SK-N-SH (cell line): ENCODE data around the gene HSDL1. TPM values are rescaled to one million over a fixed set of nuclear protein-coding genes. Genes with fewer than 3 reads are reported as not detected.

Experiments used
- CTCF ChIA-PET: fragments of 300-600, 350-600 bp; formaldehyde crosslinking; extraction: SDS; loops from one replicate; lab custom pipeline; 2021; lab: Yijun Ruan, JAX
- POLR2A ChIA-PET: fragments of 350-600 bp; sonication (Branson Sonifier 250); formaldehyde crosslinking; extraction: SDS; loops from one replicate; lab custom pipeline; 2020; ENCODE audit warnings: antibody characterized with exemption, inconsistent platforms; lab: Yijun Ruan, JAX
- DNase-seq: peaks from one replicate; pipeline ENCODE4 v3.0.0; 2012
- H2AFZ ChIP-seq: fragments of 200-600 bp; sonication (generic); 2 replicates; pipeline ENCODE4 v1.8.1; 2016; ENCODE audit warnings: antibody characterized with exemption, mild to moderate bottlenecking, low read depth
- H3F3A ChIP-seq: fragments of 200-600 bp; sonication (generic); replicated peaks from 2 replicates; pipeline ENCODE3; 2016; ENCODE audit warnings: antibody characterized with exemption, mild to moderate bottlenecking; ENCODE audit not compliant: insufficient read depth
- H3K27ac ChIP-seq, 2 experiments: fragments of 200-500 bp in 1 of 2; fragments of 200-600 bp in 1 of 2; sonication (Bioruptor generic) in 1 of 2; sonication (generic), shearing (Covaris generic) in 1 of 2; 2 replicates each; pipeline versions ENCODE4 v1.5.1 to v1.6.1; 2014 to 2016; ENCODE audit warnings: low read depth in 2 of 2, inconsistent platforms in 1 of 2, low read length in 1 of 2, mild to moderate bottlenecking in 1 of 2, mixed read lengths in 1 of 2
- H3K27me3 ChIP-seq: fragments of 200-600 bp; sonication (generic), shearing (Covaris generic); 2 replicates; pipeline ENCODE4 v1.6.1; 2016; ENCODE audit warnings: mixed run types; ENCODE audit not compliant: insufficient read depth
- H3K36me3 ChIP-seq, 2 experiments: fragments of 200-500 bp in 1 of 2; fragments of 200-600 bp in 1 of 2; sonication (Bioruptor generic) in 1 of 2; sonication (generic) in 1 of 2; replicated peaks in 1 of 2; 2 replicates each; pipeline versions ENCODE3 to v1.5.1; 2014 to 2016; ENCODE audit warnings: low read length in 1 of 2, mild to moderate bottlenecking in 1 of 2; ENCODE audit not compliant: insufficient read depth in 2 of 2, control insufficient read depth in 1 of 2
- H3K4me1 ChIP-seq, 2 experiments: fragments of 200-500 bp in 1 of 2; fragments of 200-600 bp in 1 of 2; sonication (Bioruptor generic) in 1 of 2; sonication (generic), shearing (Covaris generic) in 1 of 2; 2 replicates each; pipeline versions ENCODE4 v1.5.1 to v1.6.1; 2014 to 2016; ENCODE audit warnings: low read depth in 1 of 2, low read length in 1 of 2, mixed run types in 1 of 2; ENCODE audit not compliant: insufficient read depth in 2 of 2, control insufficient read depth in 1 of 2
- H3K4me2 ChIP-seq: fragments of 200-600 bp; sonication (generic), shearing (Covaris generic); 2 replicates; pipeline ENCODE4 v1.6.1; 2017; ENCODE audit warnings: mixed run types
- H3K4me3 ChIP-seq, 2 experiments: fragments of 200-500 bp in 1 of 2; fragments of 200-600 bp in 1 of 2; sonication (Bioruptor generic) in 1 of 2; sonication (generic), shearing (Covaris generic) in 1 of 2; 2 replicates each; pipeline versions ENCODE4 v1.5.1 to v1.8.1; 2014 to 2016; ENCODE audit warnings: low read depth in 2 of 2, inconsistent platforms in 1 of 2, low read length in 1 of 2, mild to moderate bottlenecking in 1 of 2, mixed read lengths in 1 of 2, moderate library complexity in 1 of 2
- H3K79me2 ChIP-seq: fragments of 200-600 bp; sonication (generic); 2 replicates; pipeline ENCODE4 v1.8.1; 2017; ENCODE audit warnings: mild to moderate bottlenecking; ENCODE audit not compliant: insufficient read depth
- H3K9ac ChIP-seq: fragments of 200-600 bp; sonication (generic); 2 replicates; pipeline ENCODE4 v1.6.1; 2017; ENCODE audit warnings: mixed run types
- H3K9me2 ChIP-seq: fragments of 200-600 bp; sonication (generic); 2 replicates; pipeline ENCODE4 v1.6.1; 2017; ENCODE audit warnings: mixed run types
- H3K9me3 ChIP-seq: fragments of 200-600 bp; sonication (generic); 2 replicates; pipeline ENCODE4 v1.6.1; 2017; ENCODE audit warnings: mixed run types, mild to moderate bottlenecking, moderate library complexity
- H4K20me1 ChIP-seq: fragments of 200-600 bp; sonication (generic); 2 replicates; pipeline ENCODE4 v1.6.1; 2017; ENCODE audit warnings: mild to moderate bottlenecking, mixed run types; ENCODE audit not compliant: insufficient read depth
- CTCF ChIP-seq: fragments of 200-600 bp; sonication (generic); IDR thresholded peaks from 2 replicates; pipeline ENCODE4 v1.6.1; 2017; ENCODE audit warnings: antibody characterized with exemption, mild to moderate bottlenecking, moderate library complexity
- GABPA ChIP-seq: IDR thresholded peaks from 2 replicates; pipeline ENCODE4 v1.4.0; 2012; ENCODE audit warnings: low read depth, mild to moderate bottlenecking
- NRF1 ChIP-seq: IDR thresholded peaks from 2 replicates; pipeline ENCODE4 v1.6.1; 2012; ENCODE audit warnings: low read depth, mild to moderate bottlenecking, low read length
- RXRA ChIP-seq: IDR thresholded peaks from 2 replicates; pipeline ENCODE4 v1.4.0; 2012; ENCODE audit warnings: low read depth, mild to moderate bottlenecking, borderline replicate concordance
- USF2 ChIP-seq: fragments of 150-350 bp; IDR thresholded peaks from 2 replicates; pipeline ENCODE4 v1.6.1; 2017; ENCODE audit warnings: antibody characterized with exemption, low read length, low read depth, borderline replicate concordance
- YY1 ChIP-seq: IDR thresholded peaks from 2 replicates; pipeline ENCODE4 v1.4.0; 2012; ENCODE audit warnings: low read depth, mild to moderate bottlenecking
- WGBS: methylation state at CpG from one replicate; pipeline ENCODE4 v1.1.6; 2017; ENCODE audit warnings: low lambda C conversion rate; 5-methylcytosine and 5-hydroxymethylcytosine counted together
- polyA plus RNA-seq, 3 experiments: library from polyadenylated mRNA; depleted of rRNA; stranded (reverse); fragments of >200 nt; gene quantifications; 2 replicates each; pipeline ENCODE4 v1.2.3, GENCODE V29; 2012
- TF ChIP-seq, protein P1 (sequence below): IDR thresholded peaks from 2 replicates; pipeline ENCODE4 v1.4.0; 2012; ENCODE audit warnings: low read depth, borderline replicate concordance

HSDL1 gene
- polyA plus RNA-seq, 1 of the 3 experiments (the other 2 are of a cell fraction) = 14.5 TPM

GRCh38 chr16:84183911-84184591 lies 39.1 kb upstream of the HSDL1 start:
- 70% methylated on average over 9 of the region's 11 CpGs for WGBS
- Histone ChIP-seq H3K4me3 (no peak overlapping the region), H3K9me2 (no peaks in the 10 kb centered on the region), H3K9ac (no peak overlapping the region), H3F3A (no peaks in the 10 kb centered on the region), H3K4me1 (peaks cover 0 to 11% of the 10 kb centered on the region in 2 experiments; a peak in 1 of 4 replicates), H2AFZ (no peak overlapping the region), H3K27me3 (no peaks in the 10 kb centered on the region), H3K36me3 (peaks cover 0 to 58% of the 10 kb centered on the region in 2 experiments), H3K4me2 (no peak overlapping the region)
- DNase-seq = no peak
- POLR2A ChIA-PET = no interaction called here
- CTCF ChIA-PET = interaction anchor here (0.6 to 2.0 kb wide), 11 partner anchors 9 to 324 kb away, joined by 3 to 14 read pairs (median 4); no protein-coding TSS in a partner anchor
- peak; percentile 28; the same call in 1 of the 2 replicates for TF ChIP-seq CTCF
- no peak for TF ChIP-seq USF2
- no peak for TF ChIP-seq RXRA
- TF ChIP-seq, all 33 proteins: peak for 1
- Histone ChIP-seq H3K27ac (no peak overlapping the region), H3K9me3 (no peaks in the 10 kb centered on the region), H4K20me1 (no peaks in the 10 kb centered on the region), H3K79me2 (peaks cover 33% of the 10 kb centered on the region)

- Histone ChIP-seq H3K27me3 (no peaks in the 10 kb centered on the region), H3K36me3 (peaks cover 0 to 62% of the 10 kb centered on the region in 2 experiments), H2AFZ (no peak overlapping the region), H3K79me2 (peaks cover 33% of the 10 kb centered on the region), H3K9me3 (no peaks in the 10 kb centered on the region), H3F3A (no peaks in the 10 kb centered on the region), H3K4me2 (no peak overlapping the region), H3K9ac (no peak overlapping the region), H3K4me3 (no peak overlapping the region), H3K27ac (no peak overlapping the region), H3K4me1 (peaks cover 0 to 11% of the 10 kb centered on the region in 2 experiments; a peak in 1 of 4 replicates), H4K20me1 (no peaks in the 10 kb centered on the region), H3K9me2 (no peaks in the 10 kb centered on the region)
- ChIA-PET CTCF (interaction anchor here (0.6 to 2.0 kb wide), 7 partner anchors 8 to 317 kb away, joined by 3 to 14 read pairs (median 4); no protein-coding TSS in a partner anchor), POLR2A (no interaction called here)
- no peak for DNase-seq
- 77% methylated on average over 5 of the region's 5 CpGs for WGBS
- TF ChIP-seq GABPA (no peak), YY1 (no peak), NRF1 (no peak)
- TF ChIP-seq, protein P1, sequence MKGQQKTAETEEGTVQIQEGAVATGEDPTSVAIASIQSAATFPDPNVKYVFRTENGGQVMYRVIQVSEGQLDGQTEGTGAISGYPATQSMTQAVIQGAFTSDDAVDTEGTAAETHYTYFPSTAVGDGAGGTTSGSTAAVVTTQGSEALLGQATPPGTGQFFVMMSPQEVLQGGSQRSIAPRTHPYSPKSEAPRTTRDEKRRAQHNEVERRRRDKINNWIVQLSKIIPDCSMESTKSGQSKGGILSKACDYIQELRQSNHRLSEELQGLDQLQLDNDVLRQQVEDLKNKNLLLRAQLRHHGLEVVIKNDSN = no peak
These were observed 38.5 kb upstream of the HSDL1 start for GRCh38 chr16:84183572-84183875.
